ENCODE results near the gene CFI.

The CFI gene

GRCh38 chr4:109815151-109816081, 13.6 kb upstream of the CFI start, which contains the start of gene GAR1:
Gene GAR1 (plus strand): TSS chr4:109815762. CDS start chr4:109816165, 403 bp downstream.
- TF ChIP-seq, protein P1, sequence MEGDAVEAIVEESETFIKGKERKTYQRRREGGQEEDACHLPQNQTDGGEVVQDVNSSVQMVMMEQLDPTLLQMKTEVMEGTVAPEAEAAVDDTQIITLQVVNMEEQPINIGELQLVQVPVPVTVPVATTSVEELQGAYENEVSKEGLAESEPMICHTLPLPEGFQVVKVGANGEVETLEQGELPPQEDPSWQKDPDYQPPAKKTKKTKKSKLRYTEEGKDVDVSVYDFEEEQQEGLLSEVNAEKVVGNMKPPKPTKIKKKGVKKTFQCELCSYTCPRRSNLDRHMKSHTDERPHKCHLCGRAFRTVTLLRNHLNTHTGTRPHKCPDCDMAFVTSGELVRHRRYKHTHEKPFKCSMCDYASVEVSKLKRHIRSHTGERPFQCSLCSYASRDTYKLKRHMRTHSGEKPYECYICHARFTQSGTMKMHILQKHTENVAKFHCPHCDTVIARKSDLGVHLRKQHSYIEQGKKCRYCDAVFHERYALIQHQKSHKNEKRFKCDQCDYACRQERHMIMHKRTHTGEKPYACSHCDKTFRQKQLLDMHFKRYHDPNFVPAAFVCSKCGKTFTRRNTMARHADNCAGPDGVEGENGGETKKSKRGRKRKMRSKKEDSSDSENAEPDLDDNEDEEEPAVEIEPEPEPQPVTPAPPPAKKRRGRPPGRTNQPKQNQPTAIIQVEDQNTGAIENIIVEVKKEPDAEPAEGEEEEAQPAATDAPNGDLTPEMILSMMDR (conservative IDR thresholded peaks at IDR 0.05) = no peak
- peak within 1 kb of the TSS; percentile 80 for H3K27ac ChIP-seq

GRCh38 chr4:109811707-109812106, 9.9 kb upstream of the CFI start:
- no peak overlapping the region for H3K27ac ChIP-seq
- TF ChIP-seq, protein P1 (conservative IDR thresholded peaks at IDR 0.05) = no peak

DNA sequence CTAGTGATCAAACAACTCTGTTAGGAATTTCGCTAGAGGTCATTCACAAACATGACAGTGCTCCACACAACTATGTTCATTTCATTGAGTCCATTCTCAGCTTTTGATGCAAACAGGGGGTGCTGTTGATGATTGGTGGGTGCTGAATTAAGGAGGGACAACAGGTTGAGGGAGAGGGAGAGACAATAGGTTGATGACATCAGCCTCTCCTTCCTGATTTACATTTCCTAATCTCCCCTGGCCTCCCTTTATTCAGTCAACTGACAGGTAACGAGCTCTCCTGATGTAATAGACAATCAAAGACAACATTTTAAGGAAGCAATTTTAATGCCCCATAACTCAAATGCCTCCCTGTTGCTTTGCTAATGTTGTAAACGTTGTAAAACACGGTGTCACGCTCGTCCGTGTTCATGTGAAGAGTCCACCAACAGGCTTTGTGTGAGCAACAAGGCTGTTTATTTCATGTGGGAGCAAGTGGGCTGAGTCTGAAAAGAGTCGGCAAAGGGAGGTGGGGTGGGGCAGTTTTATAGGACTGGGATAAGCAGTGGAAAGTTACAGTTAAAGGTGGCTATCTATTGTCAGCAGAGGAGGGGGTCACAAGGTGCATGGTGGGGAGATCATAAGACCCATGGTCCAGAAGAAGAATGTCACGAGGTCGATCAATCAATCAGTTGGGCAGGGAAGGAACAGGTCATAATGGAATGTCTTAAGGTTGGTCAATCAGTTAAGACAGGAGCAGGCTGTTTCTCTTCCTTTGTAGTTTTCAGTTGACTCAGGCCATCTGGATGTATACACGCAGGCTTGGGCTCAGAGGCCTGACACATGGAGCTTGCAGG, 9.0 kb upstream of the CFI start:
- H3K27ac ChIP-seq = no peak overlapping the region
- TF ChIP-seq, protein P1 (conservative IDR thresholded peaks at IDR 0.05) = no peak

GRCh38 chr4:109809655-109810054, 7.9 kb upstream of the CFI start:
- TF ChIP-seq, protein P1 (conservative IDR thresholded peaks at IDR 0.05) = no peak

GRCh38 chr4:109803924-109804571, 2.2 kb upstream of the CFI start:
- TF ChIP-seq, protein P1 (conservative IDR thresholded peaks at IDR 0.05) = peak; percentile 77

More at GRCh38 chr4:109809655-109810054, 7.9 kb upstream of the CFI start:
- no peak overlapping the region for H3K27ac ChIP-seq

DNA sequence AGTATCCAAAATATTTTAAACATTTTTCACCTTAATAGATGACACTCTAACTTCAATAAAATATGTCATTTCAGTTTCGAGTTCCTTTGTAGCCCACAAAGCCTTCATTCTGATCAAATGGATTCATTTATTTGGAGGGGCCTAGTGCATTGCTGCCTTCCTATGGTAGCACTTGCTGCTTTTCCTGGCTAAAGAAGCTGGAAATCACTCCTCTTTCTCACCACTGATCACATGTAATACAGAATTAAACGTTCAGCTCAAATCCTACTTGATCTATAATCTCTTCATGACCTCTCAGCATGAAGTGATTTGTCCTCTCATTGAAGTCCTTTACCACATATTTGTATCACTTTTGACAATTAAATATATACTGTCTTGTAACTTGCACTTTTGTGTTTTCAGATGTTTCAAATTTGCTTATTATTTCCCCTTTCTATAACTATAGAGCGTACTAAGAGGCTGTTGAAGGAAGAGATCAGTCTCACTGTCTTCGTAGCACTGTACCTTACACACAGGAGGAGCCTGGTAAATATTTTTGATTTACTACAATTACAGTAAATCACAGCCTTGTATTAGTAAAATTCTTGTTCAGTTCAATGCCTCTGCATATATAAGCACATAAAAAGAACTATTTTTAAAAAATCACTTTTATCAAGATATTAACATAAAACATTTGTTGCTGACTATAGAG, 555 bp downstream of the CFI start:
- no peak overlapping the region for H3K27ac ChIP-seq
- TF ChIP-seq, protein P1 (conservative IDR thresholded peaks at IDR 0.05) = no peak

More at GRCh38 chr4:109803924-109804571, 2.2 kb upstream of the CFI start:
- H3K27ac ChIP-seq = no peak overlapping the region

All from VCaP (cell line).